Measurements from ENCODE around the gene BUB1.
"Not testable (repeated sequence)": the region's sequence is repeated elsewhere in the genome, so short reads cannot be mapped to it uniquely, and the experiment has no call there.

BUB1 gene

GRCh38 chr2:110613927-110614326 is 63.9 kb downstream of the BUB1 start:
- H2BK5ac ChIP-seq (ENCODE audit: low read length); H4K8ac ChIP-seq (ENCODE audit: low read depth, low read length); H2BK15ac ChIP-seq (ENCODE audit: low read length); H3K27ac ChIP-seq (replicated peaks; ENCODE audit: low read length); H3K14ac ChIP-seq (ENCODE audit: low read length); DNase-seq (ENCODE audit: low spot score); H4K91ac ChIP-seq (ENCODE audit: low read depth, low read length, poor library complexity); H3K9ac ChIP-seq (ENCODE audit: low read depth, low read length, poor library complexity); H3K23ac ChIP-seq (ENCODE audit: low read depth, low read length, poor library complexity); H3K27me3 ChIP-seq (ENCODE audit: control insufficient read depth in 3 of 3, insufficient read depth in 3 of 3, low read depth in 1 of 3, low read length in 3 of 3); H3K9me3 ChIP-seq (replicated peaks in 1 of 2; ENCODE audit: control insufficient read depth in 2 of 2, insufficient read depth in 1 of 2, low read depth in 1 of 2, low read length in 2 of 2); H2BK120ac ChIP-seq (ENCODE audit: low read depth, low read length); H3K4me1 ChIP-seq (ENCODE audit: control insufficient read depth in 2 of 2, insufficient read depth in 1 of 2, low read depth in 1 of 2, low read length in 2 of 2); H3K18ac ChIP-seq (ENCODE audit: low read length); H3K4ac ChIP-seq (ENCODE audit: low read length); H3K79me1 ChIP-seq (ENCODE audit: low read depth, low read length); H2BK12ac ChIP-seq (ENCODE audit: low read length); H3K36me3 ChIP-seq (replicated peaks in 1 of 2; ENCODE audit: control insufficient read depth in 2 of 2, insufficient read depth in 2 of 2, low read length in 2 of 2); H2AK5ac ChIP-seq (ENCODE audit: low read depth, low read length); H2AFZ ChIP-seq (ENCODE audit: low read length); H3K4me2 ChIP-seq (ENCODE audit: insufficient read depth, low read length, poor library complexity, severe bottlenecking); H3K4me3 ChIP-seq (ENCODE audit: low read length in 2 of 2): not testable (repeated sequence)
- no CpG with 5 or more reads among the region's 1 CpG for WGBS, 2 donors (ENCODE audit: extremely low coverage in 2 of 2, insufficient read length in 2 of 2, insufficient replicate concordance in 1 of 2)

- not testable (repeated sequence) for H3K36me3 ChIP-seq (replicated peaks in 1 of 2; ENCODE audit: control insufficient read depth in 2 of 2, insufficient read depth in 2 of 2, low read length in 2 of 2); H2AFZ ChIP-seq (ENCODE audit: low read length); DNase-seq (ENCODE audit: low spot score); H2BK120ac ChIP-seq (ENCODE audit: low read depth, low read length); H3K4me2 ChIP-seq (ENCODE audit: insufficient read depth, low read length, poor library complexity, severe bottlenecking); H4K8ac ChIP-seq (ENCODE audit: low read depth, low read length); H3K9me3 ChIP-seq (replicated peaks in 1 of 2; ENCODE audit: control insufficient read depth in 2 of 2, insufficient read depth in 1 of 2, low read depth in 1 of 2, low read length in 2 of 2); H2BK15ac ChIP-seq (ENCODE audit: low read length); H2BK12ac ChIP-seq (ENCODE audit: low read length); H2BK5ac ChIP-seq (ENCODE audit: low read length); H3K4ac ChIP-seq (ENCODE audit: low read length); H3K4me1 ChIP-seq (ENCODE audit: control insufficient read depth in 2 of 2, insufficient read depth in 1 of 2, low read depth in 1 of 2, low read length in 2 of 2); H3K79me1 ChIP-seq (ENCODE audit: low read depth, low read length); H3K27ac ChIP-seq (replicated peaks; ENCODE audit: low read length); H3K18ac ChIP-seq (ENCODE audit: low read length); H3K14ac ChIP-seq (ENCODE audit: low read length); H3K23ac ChIP-seq (ENCODE audit: low read depth, low read length, poor library complexity); H4K91ac ChIP-seq (ENCODE audit: low read depth, low read length, poor library complexity); H2AK5ac ChIP-seq (ENCODE audit: low read depth, low read length); H3K9ac ChIP-seq (ENCODE audit: low read depth, low read length, poor library complexity); H3K27me3 ChIP-seq (ENCODE audit: control insufficient read depth in 3 of 3, insufficient read depth in 3 of 3, low read depth in 1 of 3, low read length in 3 of 3)
- H3K4me3 ChIP-seq (ENCODE audit: low read length in 2 of 2): peak overlapping the region in 1 of 2 donors; percentile 22
- WGBS, 2 donors (ENCODE audit: extremely low coverage in 2 of 2, insufficient read length in 2 of 2, insufficient replicate concordance in 1 of 2): no CpG with 5 or more reads among the region's 94 CpGs
Observed at GRCh38 chr2:110610613-110611250, 67.1 kb downstream of the BUB1 start.

- H3K18ac ChIP-seq (ENCODE audit: low read length); H3K79me1 ChIP-seq (ENCODE audit: low read depth, low read length); H3K4ac ChIP-seq (ENCODE audit: low read length); H3K4me1 ChIP-seq (ENCODE audit: control insufficient read depth in 2 of 2, insufficient read depth in 1 of 2, low read depth in 1 of 2, low read length in 2 of 2); H4K8ac ChIP-seq (ENCODE audit: low read depth, low read length); H3K27ac ChIP-seq (replicated peaks; ENCODE audit: low read length); H3K27me3 ChIP-seq (ENCODE audit: control insufficient read depth in 3 of 3, insufficient read depth in 3 of 3, low read depth in 1 of 3, low read length in 3 of 3); H3K36me3 ChIP-seq (replicated peaks in 1 of 2; ENCODE audit: control insufficient read depth in 2 of 2, insufficient read depth in 2 of 2, low read length in 2 of 2); H3K23ac ChIP-seq (ENCODE audit: low read depth, low read length, poor library complexity); H2AK5ac ChIP-seq (ENCODE audit: low read depth, low read length); H2BK5ac ChIP-seq (ENCODE audit: low read length); H3K9ac ChIP-seq (ENCODE audit: low read depth, low read length, poor library complexity); DNase-seq (ENCODE audit: low spot score); H2BK12ac ChIP-seq (ENCODE audit: low read length); H3K9me3 ChIP-seq (replicated peaks in 1 of 2; ENCODE audit: control insufficient read depth in 2 of 2, insufficient read depth in 1 of 2, low read depth in 1 of 2, low read length in 2 of 2); H3K14ac ChIP-seq (ENCODE audit: low read length); H2BK15ac ChIP-seq (ENCODE audit: low read length); H3K4me2 ChIP-seq (ENCODE audit: insufficient read depth, low read length, poor library complexity, severe bottlenecking); H4K91ac ChIP-seq (ENCODE audit: low read depth, low read length, poor library complexity); H2BK120ac ChIP-seq (ENCODE audit: low read depth, low read length); H2AFZ ChIP-seq (ENCODE audit: low read length): not testable (repeated sequence)
- H3K4me3 ChIP-seq (ENCODE audit: low read length in 2 of 2): peak overlapping the region in 1 of 2 donors; percentile 22
- no CpG with 5 or more reads among the region's 45 CpGs for WGBS, 2 donors (ENCODE audit: extremely low coverage in 2 of 2, insufficient read length in 2 of 2, insufficient replicate concordance in 1 of 2)
Observed at GRCh38 chr2:110609843-110610612, 67.8 kb downstream of the BUB1 start.

GRCh38 chr2:110608788-110609502 is 68.9 kb downstream of the BUB1 start:
- H2BK120ac ChIP-seq (ENCODE audit: low read depth, low read length); H4K91ac ChIP-seq (ENCODE audit: low read depth, low read length, poor library complexity); H3K4me3 ChIP-seq (ENCODE audit: low read length in 2 of 2); H3K27ac ChIP-seq (replicated peaks; ENCODE audit: low read length); H3K4me1 ChIP-seq (ENCODE audit: control insufficient read depth in 2 of 2, insufficient read depth in 1 of 2, low read depth in 1 of 2, low read length in 2 of 2); H3K4ac ChIP-seq (ENCODE audit: low read length); H3K18ac ChIP-seq (ENCODE audit: low read length); H2BK12ac ChIP-seq (ENCODE audit: low read length); DNase-seq (ENCODE audit: low spot score); H2BK5ac ChIP-seq (ENCODE audit: low read length); H4K8ac ChIP-seq (ENCODE audit: low read depth, low read length); H3K9me3 ChIP-seq (replicated peaks in 1 of 2; ENCODE audit: control insufficient read depth in 2 of 2, insufficient read depth in 1 of 2, low read depth in 1 of 2, low read length in 2 of 2); H2AFZ ChIP-seq (ENCODE audit: low read length); H3K27me3 ChIP-seq (ENCODE audit: control insufficient read depth in 3 of 3, insufficient read depth in 3 of 3, low read depth in 1 of 3, low read length in 3 of 3); H3K4me2 ChIP-seq (ENCODE audit: insufficient read depth, low read length, poor library complexity, severe bottlenecking); H2BK15ac ChIP-seq (ENCODE audit: low read length); H3K36me3 ChIP-seq (replicated peaks in 1 of 2; ENCODE audit: control insufficient read depth in 2 of 2, insufficient read depth in 2 of 2, low read length in 2 of 2); H3K23ac ChIP-seq (ENCODE audit: low read depth, low read length, poor library complexity); H3K9ac ChIP-seq (ENCODE audit: low read depth, low read length, poor library complexity); H3K14ac ChIP-seq (ENCODE audit: low read length); H2AK5ac ChIP-seq (ENCODE audit: low read depth, low read length); H3K79me1 ChIP-seq (ENCODE audit: low read depth, low read length): not testable (repeated sequence)
- WGBS, 2 donors (ENCODE audit: extremely low coverage in 2 of 2, insufficient read length in 2 of 2, insufficient replicate concordance in 1 of 2): no CpG with 5 or more reads among the region's 8 CpGs

Measured in neuronal stem cell (in vitro differentiated cells).